Ectodermal cell (in vitro differentiated cells): ENCODE data around the gene NUFIP1.
"Not testable (repeated sequence)": the region's sequence is repeated elsewhere in the genome, so short reads cannot be mapped to it uniquely, and the experiment has no call there.

Source experiments
- H3K27ac ChIP-seq: 2 replicates; pipeline ENCODE4 v1.7.0; 2013; ENCODE audit warnings: mild to moderate bottlenecking, low read depth, low read length; ENCODE audit not compliant: insufficient read depth, poor library complexity, severe bottlenecking
- H3K27me3 ChIP-seq: 2 replicates; pipeline ENCODE4 v1.7.0; 2013; ENCODE audit warnings: mild to moderate bottlenecking, low read length; ENCODE audit not compliant: insufficient read depth, control insufficient read depth, poor library complexity, severe bottlenecking
- H3K36me3 ChIP-seq: one replicate; pipeline ENCODE4 v1.7.0; 2013; ENCODE audit warnings: low read length; ENCODE audit not compliant: control insufficient read depth, insufficient read depth
- H3K4me1 ChIP-seq: one replicate; pipeline ENCODE4 v1.7.0; 2013; ENCODE audit warnings: low read length; ENCODE audit not compliant: control insufficient read depth, insufficient read depth
- H3K4me3 ChIP-seq: 2 replicates; pipeline ENCODE4 v1.7.0; 2013; ENCODE audit warnings: low read depth, low read length, control low read depth; ENCODE audit not compliant: insufficient read depth
- H3K9me3 ChIP-seq: 2 replicates; pipeline ENCODE4 v1.7.0; 2013; ENCODE audit warnings: mild to moderate bottlenecking, low read length, moderate library complexity; ENCODE audit not compliant: control insufficient read depth
- WGBS, 2 experiments: methylation state at CpG; one replicate each; pipeline ENCODE4 v1.1.7; 2013; ENCODE audit warnings: missing lambda C conversion rate in 2 of 2; 5-methylcytosine and 5-hydroxymethylcytosine counted together

NUFIP1 gene

DNA sequence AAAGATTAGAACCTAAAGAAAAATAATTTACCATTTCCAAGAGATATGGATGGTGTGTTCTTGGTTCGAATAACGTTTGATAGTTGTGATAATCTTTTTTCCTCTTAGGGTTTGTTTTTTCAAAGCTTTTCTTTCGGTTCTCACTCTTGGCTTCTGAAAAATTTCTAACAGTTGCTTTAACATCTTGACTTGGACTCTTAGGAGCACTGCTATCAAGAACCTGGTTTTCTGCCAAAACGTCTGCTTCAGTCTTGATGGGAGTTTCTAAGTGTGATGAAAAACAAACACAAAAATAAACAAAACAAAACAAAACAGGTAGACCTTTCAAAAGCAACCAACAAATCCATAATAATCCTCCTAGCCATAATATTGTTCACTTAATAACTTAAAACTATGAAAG is 45.9 kb downstream of the NUFIP1 start:
- H3K36me3 ChIP-seq, H3K27me3 ChIP-seq, H3K27ac ChIP-seq, H3K4me1 ChIP-seq, H3K9me3 ChIP-seq, H3K4me3 ChIP-seq: not testable (repeated sequence)
- WGBS, 2 experiments: 93 to 94% methylated on average over 4 of the region's 4 CpGs

GRCh38 chr13:44938854-44939253 is 50.4 kb downstream of the NUFIP1 start:
- no peaks in the 10 kb centered on the region for H3K36me3 ChIP-seq
- H3K27me3 ChIP-seq: no peaks in the 10 kb centered on the region
- no peaks in the 10 kb centered on the region for H3K9me3 ChIP-seq
- WGBS, 2 experiments: 100% methylated on average over 1 to 2 of the region's 2 CpGs
- H3K4me1 ChIP-seq: no peaks in the 10 kb centered on the region
- H3K4me3 ChIP-seq: no peak overlapping the region
- H3K27ac ChIP-seq: no peak overlapping the region

GRCh38 chr13:44936246-44936645 is 53.0 kb downstream of the NUFIP1 start:
- Histone ChIP-seq H3K27ac (no peak overlapping the region), H3K27me3 (no peaks in the 10 kb centered on the region)
- 96 to 100% methylated on average over 1 of the region's 1 CpG for WGBS, 2 experiments

GRCh38 chr13:44934724-44935123 is 54.5 kb downstream of the NUFIP1 start:
- Histone ChIP-seq H3K9me3 (no peaks in the 10 kb centered on the region), H3K36me3 (no peaks in the 10 kb centered on the region), H3K27ac (no peak overlapping the region), H3K27me3 (no peaks in the 10 kb centered on the region), H3K4me3 (no peak overlapping the region), H3K4me1 (peaks cover 4% of the 10 kb centered on the region)
- WGBS, 2 experiments: 0% methylated on average over 1 of the region's 1 CpG

More at GRCh38 chr13:44936246-44936645, 53.0 kb downstream of the NUFIP1 start:
- Histone ChIP-seq H3K36me3 (no peaks in the 10 kb centered on the region), H3K9me3 (no peaks in the 10 kb centered on the region), H3K4me3 (no peak overlapping the region), H3K4me1 (no peaks in the 10 kb centered on the region)

- Histone ChIP-seq H3K9me3 (no peaks in the 10 kb centered on the region), H3K4me1 (peaks cover 4% of the 10 kb centered on the region), H3K36me3 (no peaks in the 10 kb centered on the region), H3K27ac (no peak overlapping the region), H3K4me3 (no peak overlapping the region), H3K27me3 (no peaks in the 10 kb centered on the region)
- WGBS, 2 experiments: 83 to 88% methylated on average over 7 of the region's 7 CpGs
Measured at GRCh38 chr13:44932850-44933251, 56.4 kb downstream of the NUFIP1 start.

GRCh38 chr13:44932171-44932849 is 57.0 kb downstream of the NUFIP1 start:
- 83 to 90% methylated on average over 4 to 5 of the region's 5 CpGs for WGBS, 2 experiments
- Histone ChIP-seq H3K4me1 (peaks cover 4% of the 10 kb centered on the region), H3K27ac (no peak overlapping the region), H3K36me3 (no peaks in the 10 kb centered on the region), H3K4me3 (no peak overlapping the region), H3K27me3 (no peaks in the 10 kb centered on the region), H3K9me3 (no peaks in the 10 kb centered on the region)

DNA sequence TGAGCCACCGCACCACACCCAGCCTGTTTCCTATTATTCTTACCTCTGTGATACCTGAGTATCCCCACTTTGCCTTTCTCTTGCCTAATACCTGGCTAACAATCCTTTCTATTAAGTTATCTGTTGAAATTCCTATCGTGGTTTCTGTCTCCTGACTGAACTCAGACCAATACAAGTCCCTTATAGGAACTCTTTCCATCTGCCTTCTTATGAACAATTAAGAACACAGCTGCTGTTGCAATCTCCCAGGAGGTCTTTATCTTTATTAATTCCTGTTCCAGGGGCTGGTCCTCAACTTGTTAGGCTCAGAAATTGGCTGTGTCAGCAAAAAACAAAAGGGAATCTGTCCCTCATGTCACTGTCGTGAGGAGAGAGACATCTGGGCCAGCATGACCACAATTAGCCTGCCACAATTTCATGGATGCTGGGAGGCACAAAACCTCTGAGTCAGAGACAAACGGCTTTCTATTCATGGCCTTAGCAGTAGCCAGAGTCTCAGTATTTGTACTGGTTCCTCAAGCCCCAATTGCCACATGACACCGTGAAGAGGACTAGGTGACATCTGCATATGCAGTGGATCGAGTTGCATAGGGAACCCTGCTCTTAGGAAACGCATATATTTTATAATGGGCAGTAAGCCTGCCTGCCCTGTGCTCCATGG is 58.2 kb downstream of the NUFIP1 start:
- 64 to 65% methylated on average over 7 of the region's 7 CpGs for WGBS, 2 experiments
- Histone ChIP-seq H3K27ac (peak overlapping the region; percentile 53), H3K9me3 (no peaks in the 10 kb centered on the region), H3K36me3 (no peaks in the 10 kb centered on the region), H3K27me3 (no peaks in the 10 kb centered on the region), H3K4me1 (peaks cover 4% of the 10 kb centered on the region), H3K4me3 (no peak overlapping the region)

DNA sequence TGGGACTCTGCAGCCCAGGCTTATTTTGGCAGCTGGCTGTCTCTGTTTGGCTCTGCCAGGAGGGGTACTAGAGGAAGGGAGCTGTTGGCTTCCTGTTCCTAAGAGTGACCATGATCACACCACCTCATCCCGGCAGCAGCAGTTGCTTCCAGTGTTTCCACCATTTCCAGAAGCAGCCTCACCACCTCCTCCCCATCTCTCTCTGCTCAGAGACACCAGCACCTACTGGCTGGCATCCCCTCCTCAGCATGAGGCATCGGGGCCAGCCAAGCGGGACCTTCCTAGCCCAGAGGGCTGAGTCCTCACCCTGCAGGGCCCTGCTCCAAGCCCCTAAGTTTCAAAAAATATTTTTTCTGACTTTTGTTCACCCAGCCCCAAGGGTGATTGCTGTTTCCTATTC is 59.0 kb downstream of the NUFIP1 start:
- H3K27ac ChIP-seq: no peak overlapping the region
- 88 to 90% methylated on average over 3 of the region's 3 CpGs for WGBS, 2 experiments
- no peaks in the 10 kb centered on the region for H3K9me3 ChIP-seq
- no peak overlapping the region for H3K4me3 ChIP-seq
- no peaks in the 10 kb centered on the region for H3K27me3 ChIP-seq
- H3K4me1 ChIP-seq: peaks cover 4% of the 10 kb centered on the region
- no peaks in the 10 kb centered on the region for H3K36me3 ChIP-seq

- Histone ChIP-seq H3K4me3 (no peak overlapping the region), H3K36me3 (no peaks in the 10 kb centered on the region), H3K27ac (no peak overlapping the region), H3K9me3 (no peaks in the 10 kb centered on the region), H3K4me1 (peaks cover 4% of the 10 kb centered on the region), H3K27me3 (no peaks in the 10 kb centered on the region)
- 90 to 99% methylated on average over 3 of the region's 3 CpGs for WGBS, 2 experiments
Measured at GRCh38 chr13:44929692-44930091, 59.6 kb downstream of the NUFIP1 start.

GRCh38 chr13:44927968-44928367 is 61.3 kb downstream of the NUFIP1 start:
- Histone ChIP-seq H3K9me3 (no peaks in the 10 kb centered on the region), H3K27ac (no peak overlapping the region), H3K27me3 (no peaks in the 10 kb centered on the region), H3K4me3 (no peak overlapping the region), H3K36me3 (no peaks in the 10 kb centered on the region), H3K4me1 (peaks cover 4% of the 10 kb centered on the region)
- 82 to 95% methylated on average over 4 of the region's 4 CpGs for WGBS, 2 experiments
